H1 (cell line): Measurements from ENCODE around the gene TPM2. TPM values are rescaled to one million over a fixed set of nuclear protein-coding genes. Genes with fewer than 3 reads are reported as not detected.

Experiments
- CTCF ChIA-PET: fragments of 300-600 bp; sonication (Branson Sonifier 250); formaldehyde crosslinking; loops from one replicate; lab custom pipeline; 2021; ENCODE audit not compliant: partially characterized antibody; lab: Charles Lee
- POLR2A ChIA-PET: fragments of 300-600 bp; sonication (Branson Sonifier 250); formaldehyde crosslinking; loops from one replicate; lab custom pipeline; 2021; ENCODE audit warnings: inconsistent platforms; ENCODE audit not compliant: partially characterized antibody; lab: Charles Lee
- DNase-seq, 2 experiments: peaks; one replicate each; pipeline versions ENCODE4 v3.0.0 to v3.0.0-alpha.2; 2010 to 2022; ENCODE audit warnings: low spot score in 2 of 2, low read depth in 1 of 2, mixed read lengths in 1 of 2
- FAIRE-seq: peaks from 2 replicates; lab custom pipeline; 2011; peaks lifted over from hg19 to GRCh38; lab: Jason Lieb, UNC
- H2AFZ ChIP-seq: 2 replicates; pipeline ENCODE4 v1.8.1; 2012; ENCODE audit warnings: low read length, inconsistent platforms
- H2AK5ac ChIP-seq: 2 replicates; pipeline ENCODE4 v1.6.1; 2013; ENCODE audit warnings: low read depth, low read length
- H2BK120ac ChIP-seq: replicated peaks from 2 replicates; pipeline ENCODE3; 2013; ENCODE audit warnings: low read depth, low read length, inconsistent platforms
- H2BK12ac ChIP-seq: 2 replicates; pipeline ENCODE4 v1.6.1; 2013; ENCODE audit warnings: low read depth, low read length
- H2BK15ac ChIP-seq: 2 replicates; pipeline ENCODE4 v1.6.1; 2013; ENCODE audit warnings: low read length
- H2BK20ac ChIP-seq: 2 replicates; pipeline ENCODE4 v1.6.1; 2013; ENCODE audit warnings: low read length
- H2BK5ac ChIP-seq: 2 replicates; pipeline ENCODE4 v1.6.1; 2013; ENCODE audit warnings: low read depth, low read length
- H3K14ac ChIP-seq: 2 replicates; pipeline ENCODE4 v1.6.1; 2013; ENCODE audit warnings: inconsistent platforms; ENCODE audit not compliant: insufficient read length
- H3K18ac ChIP-seq: 2 replicates; pipeline ENCODE4 v1.6.1; 2013; ENCODE audit warnings: low read length; ENCODE audit errors: extremely low read depth
- H3K23ac ChIP-seq: 2 replicates; pipeline ENCODE4 v1.6.1; 2013; ENCODE audit warnings: inconsistent platforms; ENCODE audit not compliant: insufficient read length
- H3K23me2 ChIP-seq: 2 replicates; pipeline ENCODE4 v1.6.1; 2013; ENCODE audit warnings: low read depth, low read length
- H3K27ac ChIP-seq: 2 replicates; pipeline ENCODE4 v1.6.1; 2011; ENCODE audit warnings: low read depth, low read length, inconsistent platforms
- H3K27me3 ChIP-seq, 4 experiments: replicated peaks in 1 of 4; 1 replicate in 1 of 4; 2 replicates in 3 of 4; pipeline versions ENCODE4 v1.6.1 to v1.8.1; 2011 to 2013; ENCODE audit warnings: low read length in 3 of 4, mild to moderate bottlenecking in 3 of 4, inconsistent platforms in 2 of 4, mixed read lengths in 2 of 4, moderate library complexity in 1 of 4; ENCODE audit not compliant: control insufficient read depth in 3 of 4, insufficient read depth in 3 of 4; ENCODE audit errors: extremely low read depth in 1 of 4
- H3K36me3 ChIP-seq, 4 experiments: 2 replicates each; pipeline versions ENCODE4 v1.6.1 to v1.8.1; 2011 to 2013; ENCODE audit warnings: mild to moderate bottlenecking in 4 of 4, low read length in 3 of 4, moderate library complexity in 2 of 4, control low read depth in 1 of 4, inconsistent platforms in 1 of 4; ENCODE audit not compliant: insufficient read depth in 4 of 4, control insufficient read depth in 2 of 4
- H3K4ac ChIP-seq: replicated peaks from 2 replicates; pipeline ENCODE3; 2013; ENCODE audit warnings: low read length, low read depth, mixed read lengths, inconsistent platforms; ENCODE audit not compliant: insufficient read length
- H3K4me1 ChIP-seq, 4 experiments: replicated peaks in 1 of 4; 1 replicate in 1 of 4; 2 replicates in 3 of 4; pipeline versions ENCODE4 v1.6.1 to v1.8.1; 2011 to 2013; ENCODE audit warnings: low read length in 3 of 4, inconsistent platforms in 2 of 4, mixed read lengths in 1 of 4; ENCODE audit not compliant: insufficient read depth in 4 of 4, control insufficient read depth in 3 of 4
- H3K4me2 ChIP-seq, 2 experiments: 2 replicates each; pipeline versions ENCODE4 v1.6.1 to v1.8.1; 2011 to 2013; ENCODE audit warnings: low read depth in 2 of 2, low read length in 2 of 2, control low read depth in 1 of 2, inconsistent platforms in 1 of 2, mild to moderate bottlenecking in 1 of 2; ENCODE audit not compliant: insufficient read depth in 1 of 2
- H3K4me3 ChIP-seq, 4 experiments: fragments of 200-600, 300-600 bp in 1 of 4; sonication (generic), shearing (Covaris generic), sonication (Bioruptor Twin) in 1 of 4; 2 replicates each; pipeline versions ENCODE4 v1.5.1 to v1.8.1; 2011 to 2016; ENCODE audit warnings: low read length in 4 of 4, low read depth in 3 of 4, control low read depth in 2 of 4, inconsistent platforms in 2 of 4, mild to moderate bottlenecking in 2 of 4, mixed read lengths in 1 of 4, moderate library complexity in 1 of 4; ENCODE audit not compliant: insufficient read depth in 2 of 4; ENCODE audit errors: extremely low read depth in 1 of 4
- H3K56ac ChIP-seq: replicated peaks from 2 replicates; pipeline ENCODE3; 2013; ENCODE audit warnings: low read depth, mild to moderate bottlenecking, mixed read lengths, low read length, inconsistent platforms; ENCODE audit not compliant: insufficient read length
- H3K79me1 ChIP-seq: 2 replicates; pipeline ENCODE4 v1.6.1; 2013; ENCODE audit warnings: low read depth, low read length, control low read depth
- H3K79me2 ChIP-seq, 2 experiments: 2 replicates each; pipeline versions ENCODE4 v1.6.1 to v1.8.1; 2012 to 2013; ENCODE audit warnings: low read length in 2 of 2, mild to moderate bottlenecking in 2 of 2, inconsistent platforms in 1 of 2; ENCODE audit not compliant: insufficient read depth in 2 of 2, control insufficient read depth in 1 of 2
- H3K9ac ChIP-seq, 4 experiments: replicated peaks in 1 of 4; 1 replicate in 1 of 4; 2 replicates in 3 of 4; pipeline versions ENCODE4 v1.6.1 to v1.8.1; 2011 to 2013; ENCODE audit warnings: low read depth in 3 of 4, low read length in 3 of 4, control low read depth in 2 of 4, mild to moderate bottlenecking in 2 of 4, moderate library complexity in 2 of 4, inconsistent platforms in 1 of 4; ENCODE audit errors: extremely low read depth in 1 of 4
- H3K9me3 ChIP-seq, 2 experiments: 2 replicates each; pipeline versions ENCODE4 v1.6.1 to v1.8.1; 2012 to 2013; ENCODE audit warnings: mild to moderate bottlenecking in 2 of 2, moderate library complexity in 2 of 2, control low read depth in 1 of 2, inconsistent platforms in 1 of 2, low read depth in 1 of 2, low read length in 1 of 2, mixed read lengths in 1 of 2; ENCODE audit not compliant: insufficient read depth in 2 of 2
- H4K20me1 ChIP-seq, 2 experiments: replicated peaks in 1 of 2; 2 replicates each; pipeline versions ENCODE3 to v1.8.1; 2011 to 2013; ENCODE audit warnings: inconsistent platforms in 2 of 2, low read length in 2 of 2, mild to moderate bottlenecking in 1 of 2; ENCODE audit not compliant: insufficient read depth in 2 of 2, control insufficient read depth in 1 of 2
- H4K5ac ChIP-seq: 2 replicates; pipeline ENCODE4 v1.6.1; 2013; ENCODE audit warnings: low read length, low read depth, mixed read lengths, inconsistent platforms; ENCODE audit not compliant: insufficient read length
- H4K8ac ChIP-seq: 2 replicates; pipeline ENCODE4 v1.8.0; 2013; ENCODE audit warnings: mild to moderate bottlenecking, moderate library complexity, low read length, inconsistent platforms; ENCODE audit not compliant: insufficient read depth; ENCODE audit errors: extremely low read depth
- H4K91ac ChIP-seq: replicated peaks from 2 replicates; pipeline ENCODE3; 2013; ENCODE audit warnings: low read length, mixed read lengths, inconsistent platforms; ENCODE audit not compliant: insufficient read length
- CTBP2 ChIP-seq: IDR thresholded peaks from 2 replicates; pipeline ENCODE4 v1.7.0; 2011; ENCODE audit warnings: borderline replicate concordance, mild to moderate bottlenecking, moderate library complexity, mixed read lengths, low read length; ENCODE audit not compliant: insufficient read depth, insufficient read length
- POLR2AphosphoS5 ChIP-seq: IDR thresholded peaks from 2 replicates; pipeline ENCODE4 v1.6.1; 2011; ENCODE audit warnings: low read depth, low read length
- WGBS, 2 experiments: shearing (Covaris generic) in 1 of 2; methylation state at CpG; one replicate each; pipeline versions ENCODE4 v1.1.6 to v1.1.7; 2013 to 2015; ENCODE audit warnings: low lambda C conversion rate in 2 of 2, mixed read lengths in 2 of 2, inconsistent platforms in 1 of 2, low coverage in 1 of 2, missing lambda C conversion rate in 1 of 2; ENCODE audit not compliant: insufficient replicate concordance in 2 of 2, insufficient coverage in 1 of 2, insufficient read length in 1 of 2; ENCODE audit errors: extremely low coverage in 1 of 2, missing lambda C conversion rate in 1 of 2; 5-methylcytosine and 5-hydroxymethylcytosine counted together
- polyA plus RNA-seq, 7 experiments: library from polyadenylated mRNA; depleted of rRNA in 3 of 7; stranded (reverse) in 5 of 7; unstranded in 2 of 7; fragments of >200 nt in 5 of 7; fragments of 200-250 nt in 2 of 7; gene quantifications; 1 replicate in 5 of 7; 2 replicates in 1 of 7; 4 replicates in 1 of 7; pipeline versions ENCODE4 v1.2.1 to v1.2.3, GENCODE V29; 2011 to 2013; ENCODE audit warnings: missing spikeins in 2 of 7, mixed read lengths in 2 of 7
- total RNA-seq: library from RNA; stranded (reverse); fragmentation: NEBNext Ultra II Directional; extraction: Animal tissue kit (Norgen Biotek cat#: 25700); gene quantifications from 2 replicates; pipeline ENCODE4 v1.2.1, GENCODE V29; 2021

The TPM2 gene
- total and polyA plus RNA-seq, 2 of the 8 experiments (the other 6 are each of a cell fraction or from before 2014, with no cell fraction given) = 62.5 to 181 TPM

- Histone ChIP-seq H3K9ac (no peak overlapping the region), H3K4me3 (no peak overlapping the region), H2AFZ (no peak overlapping the region), H4K5ac (no peak overlapping the region), H3K36me3 (peaks cover 14 to 43% (median 30%) of the 10 kb centered on the region in 4 experiments), H3K56ac (no peak overlapping the region), H3K14ac (no peak overlapping the region), H2BK20ac (no peak overlapping the region), H4K91ac (no peak overlapping the region), H2BK5ac (no peak overlapping the region), H3K79me2 (no peaks in the 10 kb centered on the region; a peak in 1 of 4 replicates), H3K27ac (no peak overlapping the region), H2AK5ac (no peak overlapping the region), H3K18ac (no peak overlapping the region), H4K20me1 (peaks cover 5 to 8% of the 10 kb centered on the region in 2 experiments), H3K23ac (no peak overlapping the region), H3K4me2 (no peak overlapping the region), H3K27me3 (no peaks in the 10 kb centered on the region), H3K79me1 (no peaks in the 10 kb centered on the region), H3K9me3 (no peaks in the 10 kb centered on the region), H2BK15ac (no peak overlapping the region), H4K8ac (no peak overlapping the region), H2BK120ac (no peak overlapping the region), H2BK12ac (no peak overlapping the region), H3K23me2 (no peaks in the 10 kb centered on the region), H3K4me1 (peaks cover 0 to 6% (median 2%) of the 10 kb centered on the region in 4 experiments; a peak in 2 of 7 replicates), H3K4ac (no peak overlapping the region)
- TF ChIP-seq POLR2AphosphoS5 (peak; percentile 68; the same call in 1 of the 2 replicates), CTBP2 (no peak)
- WGBS, 2 experiments = 90% methylated on average over 6 of the region's 6 CpGs; no CpG with 5 or more reads in 1 of the 2 experiments
- POLR2A ChIA-PET = interaction anchor here (1.5 to 8.4 kb wide), 4 partner anchors 8 to 24 kb away, joined by 3 to 55 read pairs (median 28); partner anchors contain the start of genes ARHGEF39, CA9, CCDC107 and RMRP
- CTCF ChIA-PET = interaction anchor here (0.9 kb wide), 1 partner anchor 54 kb away, joined by 3 read pairs; no protein-coding TSS in a partner anchor
- no peak for DNase-seq
- FAIRE-seq = no peak
Measured at GRCh38 chr9:35682051-35682450, 7.7 kb downstream of the TPM2 start.
